ENCODE data around the gene GPA33.

The GPA33 gene

DNA sequence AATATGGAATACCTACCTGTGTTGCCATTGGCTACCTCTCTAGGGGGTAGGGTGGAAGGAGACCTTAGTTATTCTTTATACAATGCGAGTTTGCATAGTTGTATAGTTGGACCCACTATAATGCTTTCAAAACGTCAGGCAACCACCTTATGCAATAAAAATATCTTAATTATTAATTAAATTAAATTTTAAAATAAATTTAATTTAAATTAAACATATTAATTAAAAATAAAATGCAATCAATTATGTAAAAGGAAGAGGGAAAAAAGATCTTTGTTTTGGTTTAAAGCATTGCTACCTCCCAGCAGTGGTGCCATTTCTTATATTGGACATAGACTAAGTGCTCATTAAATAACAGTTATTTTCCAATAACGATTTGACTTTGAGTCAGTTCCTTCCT is 22.3 kb downstream of the GPA33 start:
- Histone ChIP-seq H3K9me2 (replicated peaks; ENCODE audit: insufficient read depth, low read length) (no peaks in the 10 kb centered on the region), H3K9me3 (ENCODE audit: insufficient read depth, low read length) (no peaks in the 10 kb centered on the region), H3K27ac (ENCODE audit: low read depth, low read length) (no peak overlapping the region), H3F3A (ENCODE audit: insufficient read depth) (no peaks in the 10 kb centered on the region), H3K4me3 (ENCODE audit: insufficient read depth, low read length, poor library complexity, severe bottlenecking) (no peak overlapping the region), H3K36me3 (ENCODE audit: low read length) (no peaks in the 10 kb centered on the region), H4K20me1 (ENCODE audit: low read depth, low read length) (no peaks in the 10 kb centered on the region), H3K9ac (ENCODE audit: low read length) (no peak overlapping the region), H3K79me2 (ENCODE audit: insufficient read depth, low read length) (no peaks in the 10 kb centered on the region), H3K27me3 (ENCODE audit: low read length) (no peaks in the 10 kb centered on the region), H3K4me2 (ENCODE audit: low read depth, low read length, poor library complexity, severe bottlenecking) (no peak overlapping the region), H2AFZ (ENCODE audit: low read depth, low read length, severe bottlenecking) (no peak overlapping the region)
- TF ChIP-seq EZH2phosphoT487 (conservative IDR thresholded peaks at IDR 0.05; ENCODE audit: low read length) = no peak
- TF ChIP-seq, protein P1, sequence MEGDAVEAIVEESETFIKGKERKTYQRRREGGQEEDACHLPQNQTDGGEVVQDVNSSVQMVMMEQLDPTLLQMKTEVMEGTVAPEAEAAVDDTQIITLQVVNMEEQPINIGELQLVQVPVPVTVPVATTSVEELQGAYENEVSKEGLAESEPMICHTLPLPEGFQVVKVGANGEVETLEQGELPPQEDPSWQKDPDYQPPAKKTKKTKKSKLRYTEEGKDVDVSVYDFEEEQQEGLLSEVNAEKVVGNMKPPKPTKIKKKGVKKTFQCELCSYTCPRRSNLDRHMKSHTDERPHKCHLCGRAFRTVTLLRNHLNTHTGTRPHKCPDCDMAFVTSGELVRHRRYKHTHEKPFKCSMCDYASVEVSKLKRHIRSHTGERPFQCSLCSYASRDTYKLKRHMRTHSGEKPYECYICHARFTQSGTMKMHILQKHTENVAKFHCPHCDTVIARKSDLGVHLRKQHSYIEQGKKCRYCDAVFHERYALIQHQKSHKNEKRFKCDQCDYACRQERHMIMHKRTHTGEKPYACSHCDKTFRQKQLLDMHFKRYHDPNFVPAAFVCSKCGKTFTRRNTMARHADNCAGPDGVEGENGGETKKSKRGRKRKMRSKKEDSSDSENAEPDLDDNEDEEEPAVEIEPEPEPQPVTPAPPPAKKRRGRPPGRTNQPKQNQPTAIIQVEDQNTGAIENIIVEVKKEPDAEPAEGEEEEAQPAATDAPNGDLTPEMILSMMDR (IDR thresholded peaks at IDR 0.05; ENCODE audit: insufficient read depth, low read length, poor library complexity, severe bottlenecking) = no peak

DNA sequence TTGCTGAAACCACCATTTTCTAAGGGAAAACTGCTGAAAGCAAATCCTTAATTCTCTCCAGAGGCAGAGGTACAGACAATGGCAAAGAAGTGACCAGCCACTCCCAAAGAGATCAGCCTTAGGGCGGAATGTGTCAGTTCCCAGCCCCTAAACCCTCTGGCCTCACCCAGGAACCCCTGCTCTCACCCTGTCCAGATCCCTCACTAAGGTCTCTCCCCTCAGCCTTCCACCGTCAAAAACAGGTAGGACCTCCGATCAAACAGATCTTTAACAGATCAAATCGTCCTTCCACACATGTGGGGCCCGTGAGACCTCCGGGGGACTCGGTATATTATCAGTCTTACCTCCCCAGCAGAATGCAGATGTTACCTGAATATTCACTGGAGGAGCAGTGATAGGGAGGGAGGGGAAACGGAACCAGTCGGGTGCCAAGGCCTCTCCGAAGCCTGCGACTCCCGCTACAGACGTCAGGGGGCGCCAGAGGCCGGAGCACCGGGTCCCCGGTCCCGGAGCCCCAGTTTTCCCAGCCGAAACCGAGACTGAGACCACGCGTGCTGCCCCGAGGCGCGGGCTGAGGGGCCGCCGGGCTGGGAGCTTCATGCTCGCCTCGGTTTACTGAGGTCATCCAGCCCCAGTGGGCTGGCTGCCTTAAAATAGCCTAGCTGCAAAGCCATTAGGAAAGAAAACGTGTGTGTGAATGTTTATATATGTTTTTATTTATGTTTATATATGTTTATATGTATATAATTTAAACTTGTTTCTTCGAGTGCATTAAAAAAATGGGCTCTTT is 23.6 kb downstream of the GPA33 start:
- H3K4me2 ChIP-seq (ENCODE audit: low read depth, low read length, poor library complexity, severe bottlenecking) = peak overlapping the region; percentile 57
- no peaks in the 10 kb centered on the region for H3K9me3 ChIP-seq (ENCODE audit: insufficient read depth, low read length)
- H3K27me3 ChIP-seq (ENCODE audit: low read length) = no peaks in the 10 kb centered on the region
- H3K9me2 ChIP-seq (replicated peaks; ENCODE audit: insufficient read depth, low read length) = no peaks in the 10 kb centered on the region
- no peak overlapping the region for H3K4me3 ChIP-seq (ENCODE audit: insufficient read depth, low read length, poor library complexity, severe bottlenecking)
- no peaks in the 10 kb centered on the region for H3F3A ChIP-seq (ENCODE audit: insufficient read depth)
- H2AFZ ChIP-seq (ENCODE audit: low read depth, low read length, severe bottlenecking) = peak overlapping the region; percentile 54
- TF ChIP-seq EZH2phosphoT487 (conservative IDR thresholded peaks at IDR 0.05; ENCODE audit: low read length) = no peak
- TF ChIP-seq, protein P1 (IDR thresholded peaks at IDR 0.05; ENCODE audit: insufficient read depth, low read length, poor library complexity, severe bottlenecking) = peak; percentile 83
- no peaks in the 10 kb centered on the region for H3K79me2 ChIP-seq (ENCODE audit: insufficient read depth, low read length)
- H3K27ac ChIP-seq (ENCODE audit: low read depth, low read length) = no peak overlapping the region
- H3K9ac ChIP-seq (ENCODE audit: low read length) = no peak overlapping the region
- H4K20me1 ChIP-seq (ENCODE audit: low read depth, low read length) = no peaks in the 10 kb centered on the region
- H3K36me3 ChIP-seq (ENCODE audit: low read length) = no peaks in the 10 kb centered on the region

DNA sequence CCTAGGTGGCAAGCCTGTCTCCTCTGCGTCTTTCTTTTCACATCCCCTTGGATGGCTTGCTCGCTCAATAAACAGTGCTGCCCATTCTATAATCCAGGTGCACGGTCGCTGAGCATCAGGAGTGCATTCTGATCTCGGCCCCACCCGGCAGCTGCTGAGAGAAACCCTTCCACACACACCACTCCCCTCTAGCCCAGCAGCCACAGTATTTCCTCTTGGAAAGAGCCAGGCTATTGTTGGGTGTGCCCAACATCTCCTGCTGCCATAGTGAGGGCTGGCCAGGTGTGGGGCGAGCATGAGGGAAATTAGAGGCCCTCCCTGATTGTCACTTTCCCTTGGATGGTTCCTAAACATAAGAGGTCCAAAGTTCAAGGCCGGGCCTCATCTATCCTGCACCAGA is 24.7 kb downstream of the GPA33 start:
- Histone ChIP-seq H3K9ac (ENCODE audit: low read length) (no peak overlapping the region), H3K4me3 (ENCODE audit: insufficient read depth, low read length, poor library complexity, severe bottlenecking) (no peak overlapping the region), H3K9me3 (ENCODE audit: insufficient read depth, low read length) (no peaks in the 10 kb centered on the region), H3K27me3 (ENCODE audit: low read length) (no peaks in the 10 kb centered on the region), H2AFZ (ENCODE audit: low read depth, low read length, severe bottlenecking) (no peak overlapping the region), H4K20me1 (ENCODE audit: low read depth, low read length) (no peaks in the 10 kb centered on the region), H3K4me2 (ENCODE audit: low read depth, low read length, poor library complexity, severe bottlenecking) (no peak overlapping the region), H3K27ac (ENCODE audit: low read depth, low read length) (no peak overlapping the region), H3K9me2 (replicated peaks; ENCODE audit: insufficient read depth, low read length) (no peaks in the 10 kb centered on the region), H3K79me2 (ENCODE audit: insufficient read depth, low read length) (no peaks in the 10 kb centered on the region), H3F3A (ENCODE audit: insufficient read depth) (no peaks in the 10 kb centered on the region), H3K36me3 (ENCODE audit: low read length) (no peaks in the 10 kb centered on the region)
- TF ChIP-seq, protein P1 (IDR thresholded peaks at IDR 0.05; ENCODE audit: insufficient read depth, low read length, poor library complexity, severe bottlenecking) = no peak
- TF ChIP-seq EZH2phosphoT487 (conservative IDR thresholded peaks at IDR 0.05; ENCODE audit: low read length) = no peak

All from SU-DHL-6 (cell line).